Inflammatory macrophage treated with lipopolysaccharide for 4 hours (primary cell): Measurements from ENCODE around the gene EZR.
"Not testable (repeated sequence)": the region's sequence is repeated elsewhere in the genome, so short reads cannot be mapped to it uniquely, and the experiment has no call there.

ENCODE experiments used
- DNase-seq: peaks from one replicate; pipeline ENCODE4 v3.0.0-alpha.2; 2020

The EZR gene

GRCh38 chr6:158840465-158840864, 21.3 kb upstream of the EZR start:
- no peak for DNase-seq

DNA sequence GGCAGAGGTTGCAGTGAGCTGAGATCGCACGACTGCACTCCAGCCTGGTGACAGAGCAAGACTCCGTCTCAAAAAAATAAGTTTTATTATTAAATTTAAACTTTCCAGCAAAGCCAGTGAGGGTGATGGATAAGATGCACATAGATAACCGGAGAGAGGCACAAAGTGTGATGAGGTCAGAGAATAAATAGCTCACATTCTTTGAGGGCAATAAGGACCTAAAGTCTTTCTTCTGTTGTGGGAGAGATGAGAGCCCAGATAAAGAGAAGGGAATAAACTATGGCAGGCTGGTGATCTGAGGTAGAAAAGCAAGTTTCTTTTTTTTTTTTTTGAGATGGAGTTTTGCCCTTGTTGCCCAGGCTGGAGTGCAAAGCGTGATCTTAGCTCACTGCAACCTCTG, 20.6 kb upstream of the EZR start:
- DNase-seq = no peak

GRCh38 chr6:158838790-158839189, 19.6 kb upstream of the EZR start:
- DNase-seq = not testable (repeated sequence)

GRCh38 chr6:158837684-158838625, 18.8 kb upstream of the EZR start:
- DNase-seq = no peak

DNA sequence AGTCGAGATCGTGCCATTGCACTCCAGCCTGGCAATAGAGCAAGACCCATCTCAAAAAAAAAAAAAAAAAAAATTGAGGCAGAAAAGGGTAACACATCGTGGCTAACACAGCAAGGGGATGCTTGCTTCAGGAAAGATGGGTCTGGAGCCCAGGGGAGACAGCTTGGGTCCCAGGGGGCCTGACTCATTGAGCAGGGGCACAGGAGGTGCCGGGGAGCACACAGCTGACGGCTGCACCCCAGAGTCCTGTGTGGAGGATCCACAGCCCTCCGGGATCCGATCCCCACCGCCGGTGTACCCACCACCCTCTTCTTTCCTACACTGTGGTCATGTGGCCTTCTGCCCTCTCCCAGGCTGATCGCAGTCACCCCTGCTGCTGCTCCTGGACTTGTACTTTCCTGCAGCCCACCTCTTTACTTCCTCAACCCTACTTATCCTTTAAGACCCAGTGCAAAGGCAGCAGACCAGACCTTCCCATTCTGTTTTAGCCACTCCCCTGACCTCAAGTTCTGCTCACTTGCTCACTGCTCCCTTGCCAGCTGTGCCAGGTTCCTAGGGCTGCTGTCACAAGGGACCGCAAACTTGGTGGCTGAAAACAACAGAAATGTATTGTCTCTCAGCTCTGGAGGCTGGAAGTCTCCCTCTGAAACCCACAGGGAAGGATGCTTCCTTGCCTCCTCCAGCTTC, 17.6 kb upstream of the EZR start:
- DNase-seq = no peak

DNA sequence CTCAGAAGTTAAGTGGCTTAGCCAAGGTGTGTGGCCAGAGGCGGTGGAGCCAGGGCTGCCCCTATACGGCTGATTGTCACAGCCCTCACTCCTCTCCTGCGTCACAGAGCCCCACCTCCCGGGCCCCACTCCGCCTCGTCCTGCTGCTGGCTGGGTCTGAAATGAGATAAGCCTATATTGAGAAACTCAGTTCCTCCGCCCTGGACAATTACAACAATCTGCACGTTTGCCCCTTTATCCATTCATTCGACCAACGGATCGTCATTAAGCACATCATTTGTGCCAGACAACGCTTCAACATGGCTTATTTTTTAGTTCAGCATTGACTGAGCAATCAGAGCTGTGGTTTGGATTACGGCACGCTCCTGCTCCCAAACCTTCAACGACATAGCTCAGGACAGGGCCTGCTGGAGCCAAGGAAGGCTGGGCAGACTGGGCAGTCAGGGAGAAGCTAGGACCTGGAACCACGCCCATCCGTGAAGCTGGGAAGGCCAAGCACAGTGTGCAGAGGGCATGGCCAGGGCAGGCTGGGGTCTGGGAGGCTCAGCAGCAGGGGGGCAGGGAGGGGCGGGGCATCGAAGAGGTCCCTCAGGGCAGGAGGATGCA, 16.6 kb upstream of the EZR start:
- peak; percentile 18 for DNase-seq

DNA sequence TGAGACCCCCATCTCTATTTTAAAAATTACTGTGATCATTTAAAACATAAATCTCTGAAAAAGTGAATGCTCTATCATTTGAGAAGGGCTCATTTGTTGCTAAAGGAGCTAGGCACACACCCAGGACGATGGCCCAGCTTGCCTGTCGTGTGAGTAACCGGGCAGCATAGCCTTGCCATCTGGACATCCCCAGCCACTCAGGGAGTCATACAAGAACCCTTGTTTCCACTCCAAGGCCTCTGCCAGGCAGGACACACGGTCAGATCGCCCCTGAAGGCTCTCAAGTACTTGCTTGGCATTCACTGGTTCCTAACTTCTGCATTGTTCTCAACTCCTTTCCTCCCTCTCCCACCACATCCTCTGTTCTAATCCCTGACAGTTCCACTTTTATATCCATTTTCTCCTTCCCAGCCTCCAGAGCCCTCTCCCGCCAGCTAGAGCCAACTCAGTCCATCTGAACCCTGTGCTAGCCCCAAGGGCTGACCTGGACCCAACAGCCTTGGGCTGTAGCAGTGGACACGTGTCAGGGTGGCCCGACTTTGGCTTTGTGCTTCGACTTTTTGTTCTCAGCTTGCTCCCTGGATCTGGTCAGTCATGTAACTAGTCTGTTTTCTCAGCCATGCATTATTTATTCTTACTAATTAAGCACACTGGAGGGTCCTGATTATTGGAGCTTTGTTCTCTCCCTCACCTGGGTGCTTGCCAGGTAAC, 15.7 kb upstream of the EZR start:
- no peak for DNase-seq

DNA sequence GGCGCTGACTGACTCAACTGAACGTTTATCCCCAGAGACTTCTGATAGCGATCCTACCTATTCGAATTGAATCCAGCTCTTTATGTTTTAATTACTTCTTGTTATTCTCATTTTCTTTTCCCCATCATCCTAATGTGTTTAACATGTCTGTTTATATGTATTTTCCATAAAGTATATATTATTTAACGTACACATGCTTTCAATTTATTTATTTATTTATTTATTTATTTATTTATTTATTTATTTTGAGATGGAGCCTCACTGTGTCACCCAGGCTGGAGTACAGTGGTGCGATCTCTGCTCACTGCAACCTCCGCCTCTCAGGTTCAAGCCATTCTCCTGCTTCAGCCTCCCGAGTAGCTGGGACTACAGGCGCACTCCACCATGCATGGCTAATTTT, 13.6 kb upstream of the EZR start:
- DNase-seq = not testable (repeated sequence)

DNA sequence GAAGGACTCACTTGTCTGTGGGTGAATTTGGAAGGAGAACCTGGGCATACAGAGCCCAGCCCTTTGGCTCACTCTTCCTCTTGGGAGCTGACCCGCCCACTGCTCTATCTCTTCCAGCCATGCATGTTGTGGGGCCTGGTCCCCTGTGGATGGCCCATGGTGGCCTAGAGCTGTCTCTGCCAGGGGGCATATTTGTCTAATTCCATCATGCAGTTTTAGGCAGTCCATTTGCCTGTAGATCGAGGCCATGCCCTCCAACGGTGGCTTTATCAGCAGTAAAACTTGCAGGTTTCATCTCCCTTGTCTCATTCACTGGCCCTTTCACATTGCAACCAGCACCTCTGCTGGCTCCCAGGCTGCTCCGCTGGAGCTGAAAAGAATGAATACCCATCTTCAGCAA, 12.9 kb upstream of the EZR start:
- DNase-seq = no peak

DNA sequence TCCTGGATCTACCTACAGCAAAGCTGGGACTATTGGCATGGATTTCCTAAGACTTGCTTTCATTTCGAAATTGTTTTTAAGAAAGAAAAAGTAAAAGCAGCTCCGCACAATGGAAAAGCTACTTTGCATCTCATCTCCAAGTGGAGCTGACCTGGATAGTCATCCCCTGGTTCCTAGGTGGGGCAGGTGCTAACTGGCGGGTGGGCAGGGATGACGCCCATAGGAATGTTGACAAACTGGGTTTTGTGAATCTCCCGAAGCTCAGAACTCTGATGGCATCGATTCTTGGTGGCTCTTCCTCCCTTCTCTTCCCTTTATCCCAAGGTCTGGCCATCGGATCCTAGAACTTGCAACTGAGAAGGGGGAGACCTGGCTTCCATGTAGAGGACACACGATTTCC, 12.4 kb upstream of the EZR start:
- no peak for DNase-seq

GRCh38 chr6:158830736-158831135, 11.6 kb upstream of the EZR start:
- DNase-seq = no peak

DNA sequence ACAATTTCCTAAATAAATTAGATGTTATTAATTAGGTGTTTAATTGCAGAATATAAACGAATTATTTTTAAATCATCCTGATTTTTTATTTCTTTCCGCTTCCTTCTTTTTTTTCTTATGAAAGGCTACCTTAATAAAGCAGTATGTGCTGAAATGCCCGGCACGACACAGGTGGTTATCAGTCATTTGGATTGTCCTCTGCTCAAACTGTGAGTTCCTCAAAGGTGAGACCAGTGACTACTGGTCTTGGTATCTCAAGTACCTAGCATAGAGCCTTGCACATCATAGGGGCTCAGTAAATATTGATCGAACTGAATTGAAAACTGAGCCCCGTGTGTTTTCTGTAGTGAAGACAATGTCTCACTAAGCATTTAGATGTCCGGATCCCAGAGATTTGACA, 9.6 kb upstream of the EZR start:
- DNase-seq = no peak

DNA sequence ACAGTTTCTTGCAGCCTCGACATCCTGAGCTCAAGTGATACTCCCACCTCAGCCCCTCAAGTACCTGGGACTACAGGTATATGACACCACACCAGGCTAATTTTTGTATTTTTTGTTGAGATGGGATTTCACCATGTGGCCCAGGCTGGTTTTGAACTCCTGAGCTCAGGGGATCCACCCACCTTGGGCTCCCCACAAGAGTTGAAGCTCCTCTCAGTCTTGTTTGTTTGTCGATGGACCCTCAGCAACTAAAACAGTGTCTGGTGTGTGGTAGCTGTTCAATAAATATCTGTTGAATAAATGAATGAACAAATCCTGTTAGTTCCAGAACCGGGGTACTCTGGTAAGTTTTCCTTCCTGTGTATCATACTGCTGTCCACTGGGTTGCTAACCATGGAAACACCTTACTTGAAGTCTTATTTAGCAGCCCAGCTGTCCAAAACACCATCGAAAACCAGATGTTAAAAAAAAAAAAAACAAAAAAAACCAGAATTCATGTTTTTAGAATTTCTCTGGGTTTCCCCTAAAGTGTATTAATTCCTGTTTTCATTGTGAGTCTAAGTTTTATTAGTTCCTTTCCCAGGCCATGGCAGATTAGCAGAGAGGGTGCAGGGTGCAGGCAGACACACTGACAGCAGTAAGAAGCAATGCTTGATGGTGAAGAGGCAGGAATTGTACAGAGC, 7.8 kb upstream of the EZR start:
- peak; percentile 48 for DNase-seq

GRCh38 chr6:158825951-158826306, 6.8 kb upstream of the EZR start:
- no peak for DNase-seq

DNA sequence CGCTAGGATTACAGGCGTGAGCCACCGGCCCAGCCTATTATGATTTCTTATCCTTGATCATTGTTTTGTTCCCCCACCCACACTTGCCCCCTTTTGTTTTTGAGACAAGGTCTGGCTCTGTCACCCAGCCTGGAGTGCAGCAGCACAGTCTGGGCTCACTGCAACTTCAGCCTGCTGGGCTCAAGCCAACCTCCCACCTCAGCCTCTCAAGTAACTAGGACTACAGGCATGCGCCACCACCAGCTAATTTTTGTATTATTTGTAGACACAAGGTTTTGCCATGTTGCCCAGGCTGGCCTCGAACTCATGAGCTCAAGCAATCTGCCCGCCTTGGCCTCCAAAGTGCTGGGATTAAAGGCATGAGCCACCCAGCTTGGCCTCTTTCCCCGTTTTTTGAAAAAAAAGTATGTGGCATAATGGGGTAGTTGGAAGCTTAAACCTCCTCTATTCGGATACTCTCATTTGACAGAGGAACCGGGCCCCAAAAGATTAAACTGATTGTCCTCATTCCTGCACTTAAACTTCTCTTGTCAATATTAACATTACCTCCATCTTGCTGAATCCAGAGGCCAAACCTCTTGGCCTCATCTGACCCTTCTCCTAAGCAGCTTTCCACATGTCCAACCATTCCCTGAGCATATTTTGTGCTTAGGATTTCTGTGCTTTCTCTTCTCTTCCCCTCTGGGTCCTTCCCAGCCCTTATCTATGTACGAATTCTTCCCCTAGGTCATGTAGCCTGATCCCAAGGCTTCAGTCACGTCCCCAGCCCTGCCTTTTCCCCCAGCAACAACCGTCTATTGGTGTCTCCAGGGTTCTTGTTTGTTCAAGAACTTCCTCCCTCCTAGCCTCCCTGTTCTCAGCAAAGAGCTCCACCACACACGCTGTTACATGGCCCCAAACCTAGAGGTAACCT, 6.1 kb upstream of the EZR start:
- DNase-seq = no peak

GRCh38 chr6:158823616-158824015, 4.4 kb upstream of the EZR start:
- not testable (repeated sequence) for DNase-seq

DNA sequence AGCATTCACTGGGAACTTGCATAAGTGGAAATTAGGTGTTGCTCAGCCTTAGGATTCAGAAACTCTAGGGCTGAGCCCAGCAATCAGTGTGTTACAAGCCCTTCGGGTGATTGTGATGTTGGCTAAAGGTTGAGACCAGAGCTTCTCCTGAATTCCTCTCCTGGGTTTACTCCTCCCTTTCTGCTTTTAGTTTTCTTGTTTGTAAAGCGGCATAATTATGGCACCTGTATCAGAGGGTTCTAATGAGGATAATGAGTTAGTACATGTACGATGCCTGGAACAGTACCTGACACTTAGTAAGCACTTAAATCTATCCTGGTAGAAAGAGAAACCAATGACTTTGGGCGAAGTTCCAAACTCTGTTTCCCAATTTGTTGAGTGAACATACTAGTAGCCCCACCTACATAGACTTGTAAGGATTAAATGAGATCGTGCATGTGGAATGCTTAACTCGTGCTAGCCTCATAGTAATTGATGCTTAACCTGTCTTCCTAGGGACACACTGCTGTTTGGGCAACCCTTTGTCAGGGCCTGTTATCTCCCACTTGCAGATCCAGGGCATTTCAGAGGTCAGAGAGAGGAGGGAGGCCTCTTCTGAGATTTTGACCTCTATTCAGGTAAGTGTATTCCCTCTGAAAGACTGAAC, 932 bp upstream of the EZR start:
- DNase-seq = peak; percentile 44

DNA sequence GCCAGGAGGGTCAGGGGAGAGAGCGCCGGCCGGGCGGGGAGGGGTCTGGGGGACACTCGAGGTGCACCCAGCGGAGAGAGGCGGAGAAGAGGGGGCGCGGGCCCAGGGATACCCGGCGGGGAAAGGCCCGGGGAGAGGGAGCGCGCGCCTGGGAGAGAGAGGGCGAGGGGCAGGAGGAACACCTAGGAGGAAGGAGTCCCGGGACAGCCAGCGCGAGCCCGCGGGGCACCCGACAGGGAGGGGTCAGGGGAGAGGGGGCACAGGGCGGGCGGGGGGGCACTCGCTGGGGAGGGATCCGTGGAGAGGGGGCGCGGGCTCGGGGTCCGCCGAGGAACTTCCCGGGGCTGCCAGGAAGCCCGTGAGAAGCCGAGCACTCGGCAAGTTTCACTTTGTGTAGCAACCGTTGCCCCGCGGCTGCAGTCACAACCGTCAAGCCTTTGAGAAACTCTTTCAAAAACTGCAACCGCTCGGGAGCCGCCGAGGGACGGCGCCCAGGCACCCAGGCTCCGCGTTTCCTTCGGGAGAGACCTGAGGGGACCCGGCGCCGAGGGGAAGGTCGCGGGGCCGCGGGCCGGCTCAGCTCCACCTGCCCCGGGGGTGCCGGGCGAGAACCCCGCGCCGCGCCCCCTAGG, 471 bp downstream of the EZR start:
- DNase-seq = peak; percentile 76

DNA sequence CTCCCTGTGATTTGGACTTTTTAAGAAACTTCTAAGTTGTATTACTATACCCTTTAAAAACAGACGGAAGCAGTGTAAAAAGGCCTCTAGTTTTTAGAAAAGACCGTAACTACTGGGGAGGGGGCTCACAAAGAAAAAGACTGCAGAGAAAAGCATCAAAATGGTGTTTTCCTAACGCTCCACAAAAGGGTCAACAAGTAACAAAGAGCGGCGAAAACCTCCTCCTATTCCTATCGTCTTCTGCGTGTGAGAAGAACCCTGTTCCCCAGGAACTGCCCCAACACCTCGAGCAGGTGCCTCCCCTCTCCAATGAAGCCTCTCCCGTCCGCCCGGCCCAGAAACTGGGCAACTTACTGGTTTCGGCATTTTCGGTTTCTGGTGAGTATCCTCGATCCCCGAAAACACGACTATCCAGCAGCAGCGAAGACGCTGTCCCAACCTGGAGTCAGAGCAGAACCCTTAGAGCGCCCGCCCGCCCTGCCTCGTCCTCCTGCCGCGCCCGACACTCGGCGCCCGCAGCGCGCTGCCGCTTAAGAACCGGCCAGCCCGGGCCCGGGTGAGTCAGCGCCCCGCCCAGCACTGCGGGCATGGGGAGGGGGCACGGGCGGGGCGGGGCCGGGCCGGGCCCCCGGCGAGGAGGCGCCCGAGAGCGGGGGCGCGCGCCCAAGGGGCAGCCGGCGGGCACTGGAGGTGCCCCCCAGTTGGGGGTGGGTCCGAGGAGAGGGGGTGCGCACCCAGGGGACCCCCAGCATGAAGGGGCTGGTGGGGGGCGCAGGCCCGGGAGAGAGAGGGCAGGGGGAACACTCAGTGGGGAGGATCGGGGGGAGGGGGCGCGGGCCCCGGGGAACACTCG, 1.2 kb downstream of the EZR start:
- DNase-seq = peak; percentile 77
